K562 (cell line): ENCODE data around the gene RPTOR. TPM values are rescaled to one million over a fixed set of nuclear protein-coding genes. Genes with fewer than 3 reads are reported as not detected.

Source experiments
- ATAC-seq: fragments of 200-7000 bp; cut with Tn5 transposase; 3 replicates; pipeline ENCODE4 v1.9.1; 2020; ENCODE audit warnings: moderate library complexity
- BruUV-seq: library from RNA; stranded (reverse); fragments of 400-500 nt; replicated peaks from 2 replicates; lab custom pipeline; 2021; lab: Mats Ljungman, UMichigan
- CTCF ChIA-PET: fragments of 300-600 bp; formaldehyde crosslinking; extraction: SDS; loops from one replicate; lab custom pipeline; 2021; ENCODE audit warnings: low intra/inter-chr PET ratio; lab: Yijun Ruan, JAX
- POLR2A ChIA-PET: fragments of 300-600, 350-650 bp; sonication (Branson Sonifier 250); formaldehyde crosslinking; extraction: SDS; loops from one replicate; lab custom pipeline; 2021; ENCODE audit warnings: antibody characterized with exemption, inconsistent platforms; lab: Yijun Ruan, JAX
- DNase-seq, 4 experiments: peaks; one replicate each; pipeline versions ENCODE4 v3.0.0 to v3.0.0-alpha.2; 2011 to 2018; ENCODE audit warnings: low spot score in 3 of 4, mixed read lengths in 3 of 4; ENCODE audit errors: extremely low read depth in 1 of 4
- FAIRE-seq: peaks from 2 replicates; lab custom pipeline; 2011; peaks lifted over from hg19 to GRCh38; lab: Jason Lieb, UNC
- H2AFZ ChIP-seq: 2 replicates; pipeline ENCODE4 v1.6.0; 2011; ENCODE audit warnings: low read depth, low read length, control low read depth, inconsistent platforms
- H3K27ac ChIP-seq: fragments of 200-600 bp; 3 replicates; pipeline ENCODE4 v1.8.0; 2011; ENCODE audit warnings: low read depth, mild to moderate bottlenecking, control low read depth, inconsistent platforms, low read length, moderate library complexity, mixed read lengths; ENCODE audit errors: extremely low read depth
- H3K27me3 ChIP-seq, 2 experiments: fragments of 300-600 bp in 1 of 2; 2 replicates in 1 of 2; 3 replicates in 1 of 2; pipeline versions ENCODE4 v1.6.0 to v1.8.0; 2011; ENCODE audit warnings: inconsistent platforms in 2 of 2, low read length in 2 of 2, mild to moderate bottlenecking in 1 of 2, mixed read lengths in 1 of 2, moderate library complexity in 1 of 2; ENCODE audit not compliant: control insufficient read depth in 2 of 2, insufficient read depth in 2 of 2
- H3K36me3 ChIP-seq: fragments of 300-600 bp; 3 replicates; pipeline ENCODE4 v1.8.0; 2011; ENCODE audit warnings: mild to moderate bottlenecking, low read length, inconsistent platforms; ENCODE audit not compliant: control insufficient read depth, insufficient read depth
- H3K4me1 ChIP-seq, 2 experiments: fragments of 200-600 bp in 1 of 2; replicated peaks in 1 of 2; 2 replicates in 1 of 2; 3 replicates in 1 of 2; pipeline versions ENCODE4 v1.5.1 to v1.8.0; 2011; ENCODE audit warnings: inconsistent platforms in 2 of 2, low read length in 2 of 2, mild to moderate bottlenecking in 1 of 2, mixed read lengths in 1 of 2, moderate library complexity in 1 of 2; ENCODE audit not compliant: control insufficient read depth in 2 of 2, insufficient read depth in 2 of 2
- H3K4me2 ChIP-seq: 2 replicates; pipeline ENCODE4 v1.6.1; 2011; ENCODE audit warnings: low read length, control low read depth, inconsistent platforms, mixed read lengths; ENCODE audit not compliant: insufficient read depth
- H3K4me3 ChIP-seq: fragments of 200-600 bp; sonication (generic), shearing (Covaris generic); 2 replicates; pipeline ENCODE4 v1.5.1; 2016; ENCODE audit warnings: control low read depth, inconsistent platforms
- H3K79me2 ChIP-seq: fragments of 200-600 bp; 3 replicates; pipeline ENCODE4 v1.8.0; 2011; ENCODE audit warnings: low read length, inconsistent platforms; ENCODE audit not compliant: control insufficient read depth, insufficient read depth
- H3K9ac ChIP-seq, 2 experiments: 2 replicates each; pipeline versions ENCODE4 v1.6.0 to v1.6.1; 2011; ENCODE audit warnings: low read depth in 2 of 2, low read length in 2 of 2, control low read depth in 1 of 2, inconsistent platforms in 1 of 2, mild to moderate bottlenecking in 1 of 2, mixed read lengths in 1 of 2; ENCODE audit not compliant: insufficient read depth in 1 of 2
- H3K9me1 ChIP-seq: one replicate; pipeline ENCODE4 v1.6.0; 2011; ENCODE audit warnings: inconsistent platforms, mild to moderate bottlenecking, low read length, moderate library complexity; ENCODE audit not compliant: control insufficient read depth, insufficient read depth
- H3K9me3 ChIP-seq: replicated peaks from 2 replicates; pipeline ENCODE4 v1.5.1; 2011; ENCODE audit warnings: low read depth, low read length, inconsistent platforms; ENCODE audit not compliant: control insufficient read depth, insufficient read depth
- H4K20me1 ChIP-seq: replicated peaks from 2 replicates; pipeline ENCODE4 v1.6.1; 2011; ENCODE audit warnings: low read length, inconsistent platforms, mixed read lengths; ENCODE audit not compliant: control insufficient read depth, insufficient read depth
- POLR2G ChIP-seq: fragments of 200-400 bp; formaldehyde crosslinking; IDR thresholded peaks from 2 replicates; pipeline ENCODE4 v1.6.1; 2017; ENCODE audit warnings: low read depth, mild to moderate bottlenecking, antibody characterized with exemption, low read length, moderate library complexity
- PTRF ChIP-seq: fragments of 450-650 bp; IDR thresholded peaks from 2 replicates; pipeline ENCODE4 v1.6.1; 2016; ENCODE audit warnings: mild to moderate bottlenecking, missing genetic modification characterization, missing compliant biosample characterization
- ZNF583 ChIP-seq: fragments of 250-450 bp; sonication (Bioruptor Pico); IDR thresholded peaks from 2 replicates; pipeline ENCODE4 v1.4.0; 2020
- WGBS: fragments of 100-300 bp; shearing (Covaris generic); methylation state at CpG from one replicate; pipeline ENCODE4 v1.1.6; 2016; ENCODE audit warnings: low coverage, mixed read lengths; ENCODE audit not compliant: insufficient coverage; ENCODE audit errors: missing lambda C conversion rate; 5-methylcytosine and 5-hydroxymethylcytosine counted together
- in situ Hi-C: fragments of 300-500 bp; cut with MboI; formaldehyde crosslinking; loops from 4 replicates; pipeline ENCODE4 v1.15.0; 2018; ENCODE audit warnings: inconsistent platforms, mixed read lengths
- intact Hi-C: fragments of 100-400 bp; cut with micrococcal nuclease; formaldehyde crosslinking; loops from 2 replicates; pipeline ENCODE4 v1.14.2; 2022
- polyA plus RNA-seq, 8 experiments: library from polyadenylated mRNA; depleted of rRNA in 4 of 8; stranded (reverse) in 5 of 8; unstranded in 3 of 8; fragments of >200 nt; fragmentation: Nextera tagmentation in 2 of 8; fragmentation: Illumina TruSeq in 1 of 8; extraction: Ambion mirVana in 2 of 8; extraction: Trizol in 1 of 8; gene quantifications; 2 replicates each; pipeline versions ENCODE4 v1.2.1 to v1.2.3, GENCODE V29; 2011 to 2014; ENCODE audit warnings: inconsistent platforms in 1 of 8, missing spikeins in 1 of 8
- total RNA-seq, 7 experiments: library from RNA; depleted of rRNA in 6 of 7; stranded (reverse); fragments of >200 nt in 6 of 7; fragmentation: Illumina TruSeq in 2 of 7; extraction: Trizol in 2 of 7; gene quantifications; 2 replicates each; pipeline versions ENCODE4 v1.2.1 to v1.2.3, GENCODE V29; 2011 to 2021; ENCODE audit warnings: low replicate concordance in 1 of 7

Gene RPTOR
- total and polyA plus RNA-seq, 9 of the 15 experiments (the other 6 are each of a cell fraction or from before 2014, with no cell fraction given) = 0.24 to 54.1 (median 10.2) TPM

- WGBS = 92% methylated on average over 32 of the region's 35 CpGs
- Histone ChIP-seq H2AFZ (no peak overlapping the region), H3K36me3 (peaks cover 55% of the 10 kb centered on the region; the same call in 2 of the 3 replicates)
Measured at GRCh38 chr17:80923211-80924110, 378.8 kb downstream of the RPTOR start.

DNA sequence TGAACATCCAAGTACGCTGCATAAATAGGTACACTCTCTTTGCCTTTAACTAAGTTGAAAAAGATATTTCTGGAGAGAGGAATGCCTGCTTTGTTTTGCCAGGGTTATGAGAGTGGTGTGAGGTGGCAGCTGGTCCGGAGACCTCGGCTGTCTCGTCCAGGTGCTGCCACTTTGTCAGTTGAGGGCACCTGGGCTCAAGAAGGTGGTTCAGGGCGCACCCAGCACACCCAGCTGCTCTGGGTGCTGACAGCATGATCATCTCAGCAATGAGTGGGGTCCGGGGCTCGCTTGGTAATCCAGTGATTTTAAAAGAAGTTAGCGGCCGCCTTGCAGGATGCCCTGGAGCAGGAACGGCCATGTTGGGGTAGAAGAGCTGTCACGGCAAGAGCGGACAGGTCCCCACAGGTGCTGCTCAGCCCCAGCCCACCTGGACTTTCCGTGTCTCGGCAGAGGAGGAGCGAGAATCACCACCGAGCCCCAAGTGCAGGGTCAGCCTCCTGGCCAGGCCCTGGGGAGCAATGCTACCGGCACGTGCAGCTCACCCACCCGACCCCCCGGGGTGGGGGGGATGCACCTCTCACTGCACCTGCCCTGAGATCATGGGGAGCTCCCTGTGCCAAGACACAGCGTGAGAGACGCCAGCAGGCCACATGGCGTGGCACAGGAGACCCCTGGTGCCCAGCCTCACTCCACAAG, 379.6 kb downstream of the RPTOR start:
- no peak for FAIRE-seq
- WGBS = 96% methylated on average over 21 of the region's 23 CpGs
- H3K4me2 ChIP-seq = no peak overlapping the region
- H3K9ac ChIP-seq = peak overlapping the region in 1 of 2 experiments; percentile 21; a peak in 1 of 4 replicates
- H3K27ac ChIP-seq = no peak overlapping the region
- H2AFZ ChIP-seq = no peak overlapping the region
- H3K9me1 ChIP-seq = no peaks in the 10 kb centered on the region
- H3K36me3 ChIP-seq = peaks cover 50% of the 10 kb centered on the region; the same call in 2 of the 3 replicates
- POLR2A ChIA-PET = no interaction called here
- in situ Hi-C loops (no loop called here), intact Hi-C loops (no loop called here)
- peaks cover 0 to 8% of the 10 kb centered on the region in 2 experiments; a peak in 1 of 5 replicates for H3K4me1 ChIP-seq
- no peak for DNase-seq
- CTCF ChIA-PET = no interaction called here
- no peak for ATAC-seq
- H4K20me1 ChIP-seq = no peaks in the 10 kb centered on the region
- H3K79me2 ChIP-seq = no peaks in the 10 kb centered on the region
- TF ChIP-seq POLR2G (peak; percentile 37; the same call in 1 of the 2 replicates), ZNF583 (CRISPR knock-in tag) (no peak)
- no peaks in the 10 kb centered on the region for H3K9me3 ChIP-seq
- no peaks in the 10 kb centered on the region for H3K27me3 ChIP-seq
- no TSS peak for BruUV-seq
- H3K4me3 ChIP-seq = no peak overlapping the region

More at GRCh38 chr17:80923211-80924110, 378.8 kb downstream of the RPTOR start:
- FAIRE-seq (no peak), ATAC-seq (no peak), DNase-seq (no peak)
- no peaks in the 10 kb centered on the region for H3K27me3 ChIP-seq
- H3K4me2 ChIP-seq = no peak overlapping the region
- BruUV-seq = no TSS peak
- in situ Hi-C loops = no loop called here
- H3K9ac ChIP-seq = no peak overlapping the region; a peak in 1 of 4 replicates
- no peaks in the 10 kb centered on the region for H3K79me2 ChIP-seq
- H3K4me1 ChIP-seq = peaks cover 0 to 8% of the 10 kb centered on the region in 2 experiments; a peak in 1 of 5 replicates
- H3K4me3 ChIP-seq = no peak overlapping the region
- no peak overlapping the region for H3K27ac ChIP-seq
- POLR2A ChIA-PET = no interaction called here
- H3K9me3 ChIP-seq = no peaks in the 10 kb centered on the region
- CTCF ChIA-PET = no interaction called here
- no peaks in the 10 kb centered on the region for H3K9me1 ChIP-seq
- TF ChIP-seq PTRF (tag) (no peak), POLR2G (0 out of 2 replicates have a peak, but pooled peaks have one; percentile 7)
- intact Hi-C loops = no loop called here
- H4K20me1 ChIP-seq = no peaks in the 10 kb centered on the region
